ENCODE results near the gene TSKU.

Gene TSKU

DNA sequence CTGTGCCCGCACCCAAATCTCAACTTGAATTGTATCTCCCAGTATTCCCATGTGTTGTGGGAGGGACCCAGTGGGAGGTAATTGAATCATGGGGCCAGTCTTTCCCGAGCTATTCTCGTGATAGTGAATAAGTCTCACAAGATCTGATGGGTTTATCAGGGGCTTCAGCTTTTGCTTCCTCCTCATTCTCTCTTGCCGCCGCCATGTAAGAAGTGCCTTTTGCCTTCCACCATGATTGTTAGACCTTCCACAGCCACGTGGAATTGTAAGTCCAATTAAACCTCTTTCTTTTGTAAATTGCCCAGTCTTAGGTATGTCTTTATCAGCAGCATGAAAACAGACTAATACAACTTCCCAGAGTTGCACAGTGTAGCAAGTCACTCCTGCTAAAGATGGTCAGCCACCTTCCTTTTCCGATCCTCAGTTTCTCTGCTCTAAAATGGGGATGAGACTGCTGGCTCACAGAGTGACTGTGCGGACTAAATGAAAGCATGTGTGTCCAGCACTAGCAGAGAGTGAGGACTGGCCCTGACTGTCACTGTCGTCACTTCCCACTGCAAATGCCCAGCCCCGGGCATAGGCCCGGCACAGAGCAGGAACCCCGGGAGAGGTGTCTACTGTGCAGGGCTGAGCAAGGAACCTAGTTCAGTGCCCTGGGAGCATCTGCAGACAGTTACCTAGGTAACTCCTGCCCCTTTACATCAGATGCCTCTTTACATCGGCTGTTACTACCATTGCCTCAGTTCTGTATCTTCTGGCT, 9.5 kb downstream of the TSKU start:
- TF ChIP-seq POLR2A (IDR thresholded peaks at IDR 0.05; ENCODE audit: low read length) = no peak
- TF ChIP-seq GATA1 (IDR thresholded peaks at IDR 0.05; ENCODE audit: low read depth, low read length) = no peak
- DNase-seq = no peak

DNA sequence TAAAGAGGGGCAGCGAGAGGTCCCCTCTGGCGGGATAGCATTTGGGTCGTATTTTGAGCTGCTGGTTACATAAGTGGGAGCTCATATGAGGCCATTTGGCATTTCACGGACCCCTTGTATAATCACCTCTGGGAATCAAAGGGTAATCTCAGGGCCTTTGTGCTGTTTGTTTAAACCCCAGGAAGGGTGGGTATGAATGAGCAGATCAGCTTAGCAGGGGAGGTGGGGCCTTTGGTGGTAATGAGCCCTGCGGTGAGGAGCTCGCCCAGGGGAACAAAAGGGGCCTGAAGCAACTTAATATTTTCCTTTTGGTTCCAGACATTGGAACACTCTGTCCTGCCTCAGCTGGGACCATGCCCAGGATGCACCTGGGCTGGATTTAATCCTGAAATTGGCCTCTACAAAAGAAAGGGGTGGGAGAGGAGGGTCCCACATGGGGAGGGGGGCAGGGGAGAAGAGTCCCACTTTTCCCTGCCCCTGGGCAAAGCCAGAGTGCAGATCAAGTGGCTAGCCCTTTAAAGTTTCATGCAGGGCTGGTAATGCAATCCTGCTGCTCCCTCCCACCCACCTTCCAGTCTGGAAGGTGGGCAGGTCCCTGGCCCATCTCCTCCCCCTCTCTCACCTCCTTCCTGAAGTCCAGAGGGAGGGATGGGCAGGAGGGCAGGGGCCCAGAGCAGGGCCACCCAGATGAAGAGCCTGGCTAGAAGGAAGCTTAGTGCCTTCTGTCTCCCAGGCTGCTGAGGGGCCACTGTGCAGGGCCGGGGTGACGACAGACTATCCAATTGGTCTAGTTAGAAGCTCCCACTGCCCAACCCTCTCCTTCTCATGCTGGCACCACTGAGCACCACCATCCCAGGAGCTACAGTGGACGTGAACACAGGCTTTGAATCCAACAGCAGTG, 10.5 kb downstream of the TSKU start:
- DNase-seq = no peak
- no peak for TF ChIP-seq GATA1 (IDR thresholded peaks at IDR 0.05; ENCODE audit: low read depth, low read length)
- TF ChIP-seq POLR2A (IDR thresholded peaks at IDR 0.05; ENCODE audit: low read length) = no peak

DNA sequence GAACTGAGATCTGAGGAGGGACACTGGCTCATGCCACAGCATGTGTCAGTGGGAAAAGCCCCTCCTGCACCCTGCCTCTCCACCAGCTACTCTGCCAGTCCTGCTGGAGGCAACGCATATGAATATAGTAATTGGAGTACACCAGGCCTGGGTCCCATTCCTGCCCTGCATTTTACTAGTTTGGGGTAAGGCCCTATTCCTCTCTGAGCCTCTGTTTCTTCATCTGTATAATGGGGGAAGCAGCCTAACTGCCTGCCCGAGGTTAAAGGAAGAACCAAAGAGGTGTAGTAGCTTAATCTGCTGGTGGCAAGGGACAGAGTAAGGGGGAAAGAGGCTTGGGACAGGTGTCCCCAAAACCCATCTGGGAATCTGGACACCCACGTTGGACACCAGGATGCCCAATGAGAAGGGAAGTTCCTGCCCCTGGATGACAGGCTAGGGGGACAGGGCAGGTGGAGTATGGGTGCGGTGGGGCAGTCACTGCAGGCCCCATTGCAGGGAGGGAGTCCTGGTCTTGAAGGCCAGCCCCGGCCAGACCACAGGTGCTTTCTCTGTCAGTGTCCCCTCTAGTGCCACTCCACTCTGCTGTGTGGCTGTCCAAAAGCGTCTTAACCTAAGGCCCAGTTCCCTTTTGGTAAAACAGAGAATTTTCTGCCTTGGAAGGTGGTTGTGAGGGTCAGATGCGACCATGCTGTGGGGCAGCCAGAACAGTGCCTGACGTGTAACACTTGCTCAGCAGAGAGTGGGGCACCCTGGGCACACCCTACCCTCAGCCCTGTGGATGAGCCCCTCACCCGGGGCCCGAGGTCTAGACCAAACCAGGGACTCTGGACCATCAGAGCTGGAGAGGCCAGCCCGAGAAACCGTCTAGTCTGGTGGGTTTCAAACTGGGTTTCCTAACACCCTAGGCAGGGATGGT, 11.5 kb downstream of the TSKU start:
- TF ChIP-seq GATA1 (IDR thresholded peaks at IDR 0.05; ENCODE audit: low read depth, low read length) (no peak), POLR2A (IDR thresholded peaks at IDR 0.05; ENCODE audit: low read length) (no peak)
- no peak for DNase-seq

DNA sequence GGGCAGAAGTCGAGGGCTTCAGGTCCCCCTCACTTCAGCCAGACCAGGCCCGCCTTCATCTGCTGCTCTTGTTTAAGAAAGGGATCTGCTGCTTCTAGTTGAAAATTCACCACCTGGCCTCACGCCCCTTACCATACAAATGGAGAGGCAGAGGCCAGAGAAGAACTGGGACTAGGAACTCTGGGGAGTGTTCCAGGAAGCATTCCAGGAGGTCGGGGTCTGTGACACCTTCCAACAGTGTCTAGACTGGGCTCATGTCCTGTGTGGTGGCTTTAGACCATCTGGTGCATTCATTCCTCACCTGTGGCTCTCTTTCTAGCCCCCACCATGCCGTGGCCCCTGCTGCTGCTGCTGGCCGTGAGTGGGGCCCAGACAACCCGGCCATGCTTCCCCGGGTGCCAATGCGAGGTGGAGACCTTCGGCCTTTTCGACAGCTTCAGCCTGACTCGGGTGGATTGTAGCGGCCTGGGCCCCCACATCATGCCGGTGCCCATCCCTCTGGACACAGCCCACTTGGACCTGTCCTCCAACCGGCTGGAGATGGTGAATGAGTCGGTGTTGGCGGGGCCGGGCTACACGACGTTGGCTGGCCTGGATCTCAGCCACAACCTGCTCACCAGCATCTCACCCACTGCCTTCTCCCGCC, 12.3 kb downstream of the TSKU start:
- no peak for DNase-seq
- TF ChIP-seq GATA1 (IDR thresholded peaks at IDR 0.05; ENCODE audit: low read depth, low read length) = no peak
- no peak for TF ChIP-seq POLR2A (IDR thresholded peaks at IDR 0.05; ENCODE audit: low read length)

DNA sequence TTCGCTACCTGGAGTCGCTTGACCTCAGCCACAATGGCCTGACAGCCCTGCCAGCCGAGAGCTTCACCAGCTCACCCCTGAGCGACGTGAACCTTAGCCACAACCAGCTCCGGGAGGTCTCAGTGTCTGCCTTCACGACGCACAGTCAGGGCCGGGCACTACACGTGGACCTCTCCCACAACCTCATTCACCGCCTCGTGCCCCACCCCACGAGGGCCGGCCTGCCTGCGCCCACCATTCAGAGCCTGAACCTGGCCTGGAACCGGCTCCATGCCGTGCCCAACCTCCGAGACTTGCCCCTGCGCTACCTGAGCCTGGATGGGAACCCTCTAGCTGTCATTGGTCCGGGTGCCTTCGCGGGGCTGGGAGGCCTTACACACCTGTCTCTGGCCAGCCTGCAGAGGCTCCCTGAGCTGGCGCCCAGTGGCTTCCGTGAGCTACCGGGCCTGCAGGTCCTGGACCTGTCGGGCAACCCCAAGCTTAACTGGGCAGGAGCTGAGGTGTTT, 12.8 kb downstream of the TSKU start:
- DNase-seq = no peak
- TF ChIP-seq GATA1 (IDR thresholded peaks at IDR 0.05; ENCODE audit: low read depth, low read length) (no peak), POLR2A (IDR thresholded peaks at IDR 0.05; ENCODE audit: low read length) (no peak)

DNA sequence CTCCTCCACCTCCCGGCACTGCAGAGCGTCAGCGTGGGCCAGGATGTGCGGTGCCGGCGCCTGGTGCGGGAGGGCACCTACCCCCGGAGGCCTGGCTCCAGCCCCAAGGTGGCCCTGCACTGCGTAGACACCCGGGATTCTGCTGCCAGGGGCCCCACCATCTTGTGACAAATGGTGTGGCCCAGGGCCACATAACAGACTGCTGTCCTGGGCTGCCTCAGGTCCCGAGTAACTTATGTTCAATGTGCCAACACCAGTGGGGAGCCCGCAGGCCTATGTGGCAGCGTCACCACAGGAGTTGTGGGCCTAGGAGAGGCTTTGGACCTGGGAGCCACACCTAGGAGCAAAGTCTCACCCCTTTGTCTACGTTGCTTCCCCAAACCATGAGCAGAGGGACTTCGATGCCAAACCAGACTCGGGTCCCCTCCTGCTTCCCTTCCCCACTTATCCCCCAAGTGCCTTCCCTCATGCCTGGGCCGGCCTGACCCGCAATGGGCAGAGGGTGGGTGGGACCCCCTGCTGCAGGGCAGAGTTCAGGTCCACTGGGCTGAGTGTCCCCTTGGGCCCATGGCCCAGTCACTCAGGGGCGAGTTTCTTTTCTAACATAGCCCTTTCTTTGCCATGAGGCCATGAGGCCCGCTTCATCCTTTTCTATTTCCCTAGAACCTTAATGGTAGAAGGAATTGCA, 13.5 kb downstream of the TSKU start:
- TF ChIP-seq POLR2A (IDR thresholded peaks at IDR 0.05; ENCODE audit: low read length) (no peak), GATA1 (IDR thresholded peaks at IDR 0.05; ENCODE audit: low read depth, low read length) (no peak)
- DNase-seq = no peak

DNA sequence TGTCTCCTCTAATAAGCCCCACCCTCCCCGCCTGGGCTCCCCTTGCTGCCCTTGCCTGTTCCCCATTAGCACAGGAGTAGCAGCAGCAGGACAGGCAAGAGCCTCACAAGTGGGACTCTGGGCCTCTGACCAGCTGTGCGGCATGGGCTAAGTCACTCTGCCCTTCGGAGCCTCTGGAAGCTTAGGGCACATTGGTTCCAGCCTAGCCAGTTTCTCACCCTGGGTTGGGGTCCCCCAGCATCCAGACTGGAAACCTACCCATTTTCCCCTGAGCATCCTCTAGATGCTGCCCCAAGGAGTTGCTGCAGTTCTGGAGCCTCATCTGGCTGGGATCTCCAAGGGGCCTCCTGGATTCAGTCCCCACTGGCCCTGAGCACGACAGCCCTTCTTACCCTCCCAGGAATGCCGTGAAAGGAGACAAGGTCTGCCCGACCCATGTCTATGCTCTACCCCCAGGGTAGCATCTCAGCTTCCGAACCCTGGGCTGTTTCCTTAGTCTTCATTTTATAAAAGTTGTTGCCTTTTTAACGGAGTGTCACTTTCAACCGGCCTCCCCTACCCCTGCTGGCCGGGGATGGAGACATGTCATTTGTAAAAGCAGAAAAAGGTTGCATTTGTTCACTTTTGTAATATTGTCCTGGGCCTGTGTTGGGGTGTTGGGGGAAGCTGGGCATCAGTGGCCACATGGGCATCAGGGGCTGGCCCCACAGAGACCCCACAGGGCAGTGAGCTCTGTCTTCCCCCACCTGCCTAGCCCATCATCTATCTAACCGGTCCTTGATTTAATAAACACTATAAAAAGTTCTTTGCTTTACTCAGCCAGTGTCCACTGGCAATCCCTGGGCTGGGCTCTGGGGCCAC, 14.4 kb downstream of the TSKU start:
- no peak for TF ChIP-seq GATA1 (IDR thresholded peaks at IDR 0.05; ENCODE audit: low read depth, low read length)
- no peak for TF ChIP-seq POLR2A (IDR thresholded peaks at IDR 0.05; ENCODE audit: low read length)

DNA sequence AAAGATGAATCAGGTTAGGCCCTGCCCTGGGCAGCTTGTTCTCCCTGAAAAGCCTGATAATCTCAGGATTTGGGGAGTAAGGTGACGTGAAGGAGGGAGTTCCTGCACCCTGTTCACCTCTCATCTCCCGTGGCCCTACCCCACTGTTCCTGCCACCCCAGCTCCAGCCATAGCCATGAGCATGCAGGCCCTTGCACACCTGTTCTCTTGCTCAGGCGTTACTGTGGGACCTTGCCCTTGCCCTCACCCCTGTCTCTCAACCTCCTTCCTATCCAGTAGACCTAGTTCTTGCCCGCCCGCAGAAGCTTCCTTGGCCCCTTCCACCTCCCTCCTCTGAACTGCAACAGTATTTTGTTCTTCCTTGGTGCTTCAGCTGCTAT, 15.0 kb downstream of the TSKU start:
- TF ChIP-seq POLR2A (IDR thresholded peaks at IDR 0.05; ENCODE audit: low read length) (no peak), GATA1 (IDR thresholded peaks at IDR 0.05; ENCODE audit: low read depth, low read length) (no peak)

More for the DNA sequence above, 14.4 kb downstream of the TSKU start:
- DNase-seq = no peak

DNA sequence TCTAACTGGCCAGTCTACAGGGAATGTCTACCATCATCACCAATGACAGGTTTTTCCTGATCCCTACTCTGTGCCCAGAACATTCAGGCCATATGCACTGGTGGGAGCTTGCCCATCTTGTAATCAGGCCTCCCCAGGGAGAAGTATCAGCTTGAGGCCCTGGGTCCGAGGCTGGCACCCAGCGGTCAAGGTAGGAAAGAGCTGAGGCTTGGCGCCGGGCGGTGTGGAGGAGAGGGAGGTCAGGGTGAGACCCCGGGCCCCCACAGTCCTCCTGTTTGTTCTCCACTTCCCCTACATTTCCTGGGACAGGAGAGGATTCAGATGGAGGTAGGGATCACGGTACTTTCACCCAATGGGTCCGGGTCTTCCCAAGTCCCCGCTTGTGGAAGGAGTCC, 15.5 kb downstream of the TSKU start:
- peak in 1 of 2 experiments; percentile 37 for DNase-seq
- TF ChIP-seq GATA1 (IDR thresholded peaks at IDR 0.05; ENCODE audit: low read depth, low read length) (no peak), POLR2A (IDR thresholded peaks at IDR 0.05; ENCODE audit: low read length) (no peak)

More for the DNA sequence above, 15.0 kb downstream of the TSKU start:
- DNase-seq = no peak

DNA sequence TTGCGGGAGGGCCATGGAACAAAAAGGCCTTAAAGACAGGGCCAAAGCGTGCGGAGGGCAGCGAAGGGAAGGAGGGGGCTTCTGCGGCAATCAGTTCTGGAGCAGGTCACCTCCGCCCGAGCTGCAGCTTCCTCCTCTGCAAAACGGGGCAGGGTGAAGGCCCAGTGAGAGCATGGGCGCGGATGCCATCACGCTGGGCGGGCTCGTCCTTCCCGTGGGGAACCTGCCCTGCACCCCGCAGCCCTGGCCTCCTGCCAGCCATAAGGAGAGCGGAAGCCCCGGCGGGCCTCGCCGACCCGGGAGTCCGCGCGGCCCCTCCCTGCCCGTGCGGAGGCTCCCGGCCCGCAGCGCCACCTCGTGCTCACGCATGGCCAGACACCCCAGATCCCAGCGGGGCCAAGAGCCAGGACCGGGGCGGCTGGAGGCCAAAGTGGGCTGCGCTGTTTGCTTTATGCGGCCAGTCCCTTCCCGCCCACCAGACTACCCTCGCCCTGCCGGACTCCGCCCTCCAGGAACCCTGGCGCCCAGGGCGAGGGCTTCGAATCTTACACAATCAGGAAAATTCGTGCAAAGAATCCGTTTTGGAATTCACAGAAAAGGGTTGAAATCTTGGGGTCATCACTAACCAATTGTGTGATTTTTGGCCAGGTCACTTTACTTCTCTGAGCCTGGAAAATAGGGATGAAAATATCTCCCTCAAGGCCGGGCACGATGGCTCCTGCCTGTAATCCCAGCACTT, 16.1 kb downstream of the TSKU start:
- DNase-seq = peak; percentile 88 to 94
- TF ChIP-seq POLR2A (IDR thresholded peaks at IDR 0.05; ENCODE audit: low read length) (no peak), GATA1 (IDR thresholded peaks at IDR 0.05; ENCODE audit: low read depth, low read length) (no peak)
